Transverse colon (tissue), 4 donors: ENCODE results near the gene DEF6. TPM values are rescaled to one million over a fixed set of nuclear protein-coding genes. Genes with fewer than 3 reads are reported as not detected.

Experiments used
- DNase-seq: peaks from one replicate; pipeline ENCODE4 v3.0.0-alpha.2; 2019
- H3K27ac ChIP-seq, 4 donors: fragments of 200-600 bp; sonication (generic); 2 replicates each; pipeline ENCODE4 v1.5.1; 2016 to 2018; ENCODE audit warnings: inconsistent platforms in 4 of 4
- H3K27me3 ChIP-seq: fragments of 200-600 bp; sonication (generic); 2 replicates; pipeline ENCODE4 v1.5.1; 2017; ENCODE audit warnings: inconsistent platforms
- H3K36me3 ChIP-seq, 4 donors: fragments of 200-600 bp; sonication (generic); 2 replicates each; pipeline ENCODE4 v1.5.1; 2017 to 2019; ENCODE audit warnings: inconsistent platforms in 4 of 4
- H3K4me1 ChIP-seq, 4 donors: fragments of 200-600 bp; sonication (generic); 2 replicates each; pipeline ENCODE4 v1.5.1; 2017 to 2020; ENCODE audit warnings: inconsistent platforms in 4 of 4
- H3K4me3 ChIP-seq, 4 donors: fragments of 200-600 bp; sonication (generic); 1 replicate in 1 of 4; 2 replicates in 3 of 4; pipeline versions ENCODE4 v1.5.1 to v1.6.1; 2017 to 2019; ENCODE audit warnings: inconsistent platforms in 4 of 4
- H3K9me3 ChIP-seq, 2 donors: fragments of 200-600 bp; sonication (generic); 2 replicates each; pipeline ENCODE4 v1.5.1; 2017 to 2019; ENCODE audit warnings: inconsistent platforms in 2 of 2
- CTCF ChIP-seq, 5 experiments: fragments of 200-600 bp in 3 of 5; fragments of 450-650 bp in 2 of 5; sonication (generic) in 3 of 5; IDR thresholded peaks; 1 replicate in 2 of 5; 2 replicates in 3 of 5; pipeline ENCODE4 v1.5.1; 2016 to 2017; ENCODE audit warnings: antibody characterized with exemption in 5 of 5, inconsistent platforms in 3 of 5, mild to moderate bottlenecking in 2 of 5, moderate library complexity in 1 of 5
- EP300 ChIP-seq: sonication (generic); formaldehyde crosslinking; IDR thresholded peaks from one replicate; pipeline ENCODE4 v1.6.1; 2017; ENCODE audit warnings: antibody characterized with exemption, low read depth
- POLR2A ChIP-seq: fragments of 450-650 bp; IDR thresholded peaks from one replicate; pipeline ENCODE4 v1.6.1; 2016; ENCODE audit warnings: antibody characterized with exemption, mild to moderate bottlenecking, moderate library complexity
- POLR2AphosphoS5 ChIP-seq, 3 donors: sonication (generic); formaldehyde crosslinking; IDR thresholded peaks; one replicate each; pipeline ENCODE4 v1.6.1; 2016; ENCODE audit warnings: antibody characterized with exemption in 3 of 3
- WGBS, 2 donors: methylation state at CpG; one replicate each; pipeline ENCODE4 v1.1.5; 2018; ENCODE audit warnings: low coverage in 1 of 2; 5-methylcytosine and 5-hydroxymethylcytosine counted together
- in situ Hi-C, 4 donors: fragments of 200-750 bp; cut with MboI; loops; one replicate each; pipeline versions ENCODE4 v1.15.0 to v1.15.1; 2017; ENCODE audit warnings: low sequenced_read_pairs in 3 of 4, low pct_ligation_motif_present in 1 of 4, low pct_unique_long_range_greater_than_20kb in 1 of 4
- intact Hi-C: fragments of 100-400 bp; cut with DNase I; formaldehyde crosslinking; loops from one replicate; pipeline ENCODE4 v1.15.1; 2023; ENCODE audit warnings: low total_unique reads
- total RNA-seq, 4 donors: library from RNA; depleted of rRNA; stranded (reverse); fragments of >200 nt; gene quantifications; one replicate each; pipeline ENCODE4 v1.1.0, GENCODE V29; 2016

DEF6 gene
- 10 to 100 TPM in 1 of 4 donors, 1 to 10 TPM in 3; 2.6 to 24.5 (median 6.8) TPM for total RNA-seq

DNA sequence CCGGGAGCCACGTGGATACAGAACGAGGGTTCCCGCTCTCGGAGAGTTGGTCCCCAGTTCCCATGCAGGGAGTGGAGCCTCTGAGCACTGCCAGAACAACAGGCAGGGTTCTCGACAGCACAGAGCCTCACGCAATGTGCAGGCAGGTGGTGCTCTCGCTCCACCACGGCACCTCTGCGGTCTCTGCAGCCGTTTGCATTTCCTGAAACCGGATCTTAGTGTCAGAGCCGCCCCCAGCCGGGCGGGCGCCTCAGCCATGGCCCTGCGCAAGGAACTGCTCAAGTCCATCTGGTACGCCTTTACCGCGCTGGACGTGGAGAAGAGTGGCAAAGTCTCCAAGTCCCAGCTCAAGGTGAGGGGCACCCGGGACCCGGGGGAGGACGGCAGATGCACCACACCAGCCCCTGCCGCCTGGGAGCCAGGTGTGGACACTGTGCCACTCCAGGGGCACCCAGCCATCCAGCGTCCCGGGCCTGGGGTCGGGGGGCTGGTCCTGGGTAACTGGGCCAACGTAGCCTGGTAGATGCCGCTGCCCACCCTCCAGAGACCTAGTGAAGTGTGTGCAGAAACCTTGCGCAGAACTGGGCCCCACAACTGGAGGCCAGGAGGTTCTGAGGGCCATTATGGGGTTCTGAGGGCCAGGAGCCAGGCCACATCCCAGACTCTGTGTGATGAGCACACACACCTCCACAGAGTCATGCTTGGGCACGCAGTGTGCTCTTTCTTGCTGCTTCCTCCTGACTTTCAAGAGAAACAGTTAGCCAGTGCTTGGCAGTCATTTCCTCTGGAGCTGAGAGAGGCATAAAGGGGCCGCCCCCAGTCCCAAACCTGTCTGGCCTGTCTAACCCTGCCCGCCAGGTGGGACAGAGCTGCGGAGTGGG lies at the start of gene DEF6:
DEF6 (plus strand) TSS at position 218 of the 881 bp plus-strand sequence; CDS start at position 257, 39 bp downstream.
- peak within 1 kb of the TSS; percentile 9 to 59 (median 42) for H3K4me3 ChIP-seq
- H3K36me3 ChIP-seq, result peaks cover 0 to 1% (median 0%) of the 10 kb centered on the region in 4 donors
- DNase-seq, result peak; percentile 89
- intact Hi-C loops (no loop called here), in situ Hi-C loops (no loop called here)
- TF ChIP-seq POLR2A (peak; percentile 70), POLR2AphosphoS5 (IDR thresholded peaks at IDR 0.05) (peak; percentile 58 to 74 (median 71)), EP300 (no peak), CTCF (IDR thresholded peaks at IDR 0.05) (peak; percentile 54 to 90 (median 68))
- 17% methylated on average over 28 of the region's 35 CpGs; no CpG with 5 or more reads in 1 of the 2 donors for WGBS, 2 donors
- peaks cover 11 to 31% (median 14%) of the 10 kb centered on the region in 4 donors for H3K4me1 ChIP-seq
- H3K27ac ChIP-seq, result peak within 1 kb of the TSS; percentile 68 to 83 (median 82)
- no peaks in the 10 kb centered on the region for H3K27me3 ChIP-seq
- H3K9me3 ChIP-seq, result no peaks in the 10 kb centered on the region

- Histone ChIP-seq H3K36me3 (no peaks in the 10 kb centered on the region), H3K4me3 (no peak overlapping the region), H3K9me3 (no peaks in the 10 kb centered on the region), H3K27ac (no peak overlapping the region), H3K27me3 (no peaks in the 10 kb centered on the region), H3K4me1 (peaks cover 0 to 10% (median 2%) of the 10 kb centered on the region in 4 donors)
- DNase-seq, result no peak
- no peak for TF ChIP-seq POLR2AphosphoS5 (IDR thresholded peaks at IDR 0.05)
- TF ChIP-seq POLR2A, result no peak
- TF ChIP-seq CTCF (IDR thresholded peaks at IDR 0.05), result no peak
- no peak for TF ChIP-seq EP300
- intact Hi-C loops (loop anchor here (10.0 kb wide), 1 partner anchor 103 kb away; the partner anchor contains the start of gene TCP11), in situ Hi-C loops (loop anchor here in 2 of 4 donors (10.0 to 25.0 kb wide), 2 partner anchors 103 to 261 kb away; partner anchors contain the start of gene TCP11 (in 1 of the 2))
- WGBS, 2 donors, result 68 to 77% methylated on average over 3 of the region's 3 CpGs
Measured at GRCh38 chr6:35248300-35248699, 49.3 kb upstream of the DEF6 start.

GRCh38 chr6:35248965-35249364 lies 48.7 kb upstream of the DEF6 start:
- DNase-seq, result no peak
- Histone ChIP-seq H3K9me3 (no peaks in the 10 kb centered on the region), H3K36me3 (no peaks in the 10 kb centered on the region), H3K27ac (no peak overlapping the region), H3K4me3 (no peak overlapping the region), H3K27me3 (no peaks in the 10 kb centered on the region), H3K4me1 (peaks cover 0 to 10% (median 2%) of the 10 kb centered on the region in 4 donors)
- TF ChIP-seq EP300, result no peak
- no peak for TF ChIP-seq POLR2A
- no peak for TF ChIP-seq CTCF (IDR thresholded peaks at IDR 0.05)
- in situ Hi-C loops, result loop anchor here in 2 of 4 donors (10.0 to 25.0 kb wide), 2 partner anchors 104 to 262 kb away; partner anchors contain the start of gene TCP11 (in 1 of the 2)
- 80 to 87% methylated on average over 1 to 3 of the region's 3 CpGs for WGBS, 2 donors
- intact Hi-C loops, result loop anchor here (10.0 kb wide), 1 partner anchor 104 kb away; the partner anchor contains the start of gene TCP11

DNA sequence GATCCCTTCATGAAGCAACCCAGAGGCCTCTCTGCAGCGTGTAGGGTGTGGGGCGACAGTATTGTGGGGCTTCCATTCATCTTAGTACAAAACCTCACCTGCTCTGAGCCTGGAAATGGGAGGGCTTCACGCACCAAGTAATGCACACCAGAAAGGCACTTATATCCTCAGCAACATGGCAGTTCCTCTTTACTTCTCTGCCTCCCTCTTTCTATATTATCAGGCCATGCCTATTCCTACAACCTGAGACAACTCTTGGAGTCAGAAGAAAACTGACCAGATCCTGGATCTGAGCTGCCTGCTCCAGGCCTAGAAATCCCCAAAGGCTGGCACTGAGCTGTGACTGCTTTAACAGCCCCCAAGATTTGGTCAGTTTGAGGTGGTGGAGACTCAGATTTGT lies 45.7 kb upstream of the DEF6 start:
- Histone ChIP-seq H3K36me3 (no peaks in the 10 kb centered on the region), H3K27me3 (no peaks in the 10 kb centered on the region), H3K9me3 (no peaks in the 10 kb centered on the region), H3K4me3 (no peak overlapping the region), H3K27ac (no peak overlapping the region), H3K4me1 (peaks cover 0 to 10% (median 2%) of the 10 kb centered on the region in 4 donors)
- WGBS, 2 donors, result 95 to 100% methylated on average over 1 to 3 of the region's 3 CpGs
- intact Hi-C loops, result no loop called here
- in situ Hi-C loops, result no loop called here
- TF ChIP-seq EP300 (no peak), POLR2A (no peak), CTCF (IDR thresholded peaks at IDR 0.05) (no peak), POLR2AphosphoS5 (IDR thresholded peaks at IDR 0.05) (no peak)
- DNase-seq, result no peak
